IPS-15b (cell line): ENCODE results near the gene APLF.
"Not testable (repeated sequence)": the region's sequence is repeated elsewhere in the genome, so short reads cannot be mapped to it uniquely, and the experiment has no call there.

Experiments used
- H3K27me3 ChIP-seq: one replicate; pipeline ENCODE4 v1.6.1; 2013; ENCODE audit warnings: low read length; ENCODE audit not compliant: control insufficient read depth, insufficient read depth
- H3K36me3 ChIP-seq: one replicate; pipeline ENCODE4 v1.6.1; 2013; ENCODE audit warnings: low read length; ENCODE audit not compliant: control insufficient read depth, insufficient read depth
- H3K4me1 ChIP-seq: one replicate; pipeline ENCODE4 v1.6.1; 2013; ENCODE audit warnings: mild to moderate bottlenecking, low read length; ENCODE audit not compliant: control insufficient read depth, insufficient read depth
- H3K4me3 ChIP-seq: one replicate; pipeline ENCODE4 v1.5.1; 2013; ENCODE audit warnings: low read depth, low read length
- H3K9ac ChIP-seq: one replicate; pipeline ENCODE4 v1.6.1; 2013; ENCODE audit warnings: low read depth, mild to moderate bottlenecking, low read length
- H3K9me3 ChIP-seq: one replicate; pipeline ENCODE4 v1.6.1; 2013; ENCODE audit warnings: mild to moderate bottlenecking, low read length; ENCODE audit not compliant: control insufficient read depth, insufficient read depth

Gene APLF

GRCh38 chr2:68600495-68600894, 133.1 kb downstream of the APLF start:
- H3K27me3 ChIP-seq, H3K36me3 ChIP-seq, H3K9ac ChIP-seq, H3K4me1 ChIP-seq, H3K4me3 ChIP-seq, H3K9me3 ChIP-seq: not testable (repeated sequence)

GRCh38 chr2:68603059-68603458, 135.7 kb downstream of the APLF start:
- no peaks in the 10 kb centered on the region for H3K27me3 ChIP-seq
- H3K4me3 ChIP-seq = no peak overlapping the region
- H3K36me3 ChIP-seq = no peaks in the 10 kb centered on the region
- H3K4me1 ChIP-seq = no peaks in the 10 kb centered on the region
- H3K9me3 ChIP-seq = no peaks in the 10 kb centered on the region
- no peak overlapping the region for H3K9ac ChIP-seq

GRCh38 chr2:68604077-68604476, 136.7 kb downstream of the APLF start:
- Histone ChIP-seq H3K9ac (no peak overlapping the region), H3K27me3 (no peaks in the 10 kb centered on the region), H3K4me1 (no peaks in the 10 kb centered on the region), H3K4me3 (no peak overlapping the region), H3K9me3 (no peaks in the 10 kb centered on the region), H3K36me3 (no peaks in the 10 kb centered on the region)

GRCh38 chr2:68605939-68606338, 138.6 kb downstream of the APLF start:
- Histone ChIP-seq H3K4me1 (no peaks in the 10 kb centered on the region), H3K9ac (no peak overlapping the region), H3K4me3 (no peak overlapping the region), H3K36me3 (no peaks in the 10 kb centered on the region), H3K27me3 (no peaks in the 10 kb centered on the region), H3K9me3 (no peaks in the 10 kb centered on the region)

GRCh38 chr2:68606759-68607158, 139.4 kb downstream of the APLF start:
- no peaks in the 10 kb centered on the region for H3K27me3 ChIP-seq
- H3K4me3 ChIP-seq = no peak overlapping the region
- no peaks in the 10 kb centered on the region for H3K9me3 ChIP-seq
- H3K36me3 ChIP-seq = no peaks in the 10 kb centered on the region
- no peaks in the 10 kb centered on the region for H3K4me1 ChIP-seq
- no peak overlapping the region for H3K9ac ChIP-seq

- no peaks in the 10 kb centered on the region for H3K4me1 ChIP-seq
- no peaks in the 10 kb centered on the region for H3K36me3 ChIP-seq
- no peaks in the 10 kb centered on the region for H3K9me3 ChIP-seq
- no peak overlapping the region for H3K9ac ChIP-seq
- no peaks in the 10 kb centered on the region for H3K27me3 ChIP-seq
- H3K4me3 ChIP-seq = no peak overlapping the region
Measured at GRCh38 chr2:68607837-68608236, 140.5 kb downstream of the APLF start.

GRCh38 chr2:68612765-68613519, 145.6 kb downstream of the APLF start:
- no peak overlapping the region for H3K4me3 ChIP-seq
- no peaks in the 10 kb centered on the region for H3K27me3 ChIP-seq
- no peak overlapping the region for H3K9ac ChIP-seq
- H3K36me3 ChIP-seq = no peaks in the 10 kb centered on the region
- no peaks in the 10 kb centered on the region for H3K9me3 ChIP-seq
- no peaks in the 10 kb centered on the region for H3K4me1 ChIP-seq

GRCh38 chr2:68620772-68621171, 153.4 kb downstream of the APLF start:
- Histone ChIP-seq H3K4me1 (no peaks in the 10 kb centered on the region), H3K36me3 (no peaks in the 10 kb centered on the region), H3K9ac (no peak overlapping the region), H3K4me3 (no peak overlapping the region), H3K27me3 (no peaks in the 10 kb centered on the region), H3K9me3 (no peaks in the 10 kb centered on the region)

GRCh38 chr2:68623820-68624219, 156.4 kb downstream of the APLF start:
- Histone ChIP-seq H3K4me1 (no peaks in the 10 kb centered on the region), H3K4me3 (no peak overlapping the region), H3K9me3 (no peaks in the 10 kb centered on the region), H3K36me3 (no peaks in the 10 kb centered on the region), H3K27me3 (no peaks in the 10 kb centered on the region), H3K9ac (no peak overlapping the region)

GRCh38 chr2:68627615-68628014, 160.2 kb downstream of the APLF start:
- H3K36me3 ChIP-seq = no peaks in the 10 kb centered on the region
- H3K27me3 ChIP-seq = no peaks in the 10 kb centered on the region

More at GRCh38 chr2:68627615-68628014, 160.2 kb downstream of the APLF start:
- no peak overlapping the region for H3K9ac ChIP-seq
- H3K4me1 ChIP-seq = no peaks in the 10 kb centered on the region
- no peak overlapping the region for H3K4me3 ChIP-seq
- no peaks in the 10 kb centered on the region for H3K9me3 ChIP-seq
